HepG2 (cell line): ENCODE results near the gene PCSK6. TPM values are rescaled to one million over a fixed set of nuclear protein-coding genes. Genes with fewer than 3 reads are reported as not detected.

ENCODE experiments used
- ATAC-seq: fragments of 200-7000 bp; cut with Tn5 transposase; 3 replicates; pipeline ENCODE4 v1.9.1; 2020; ENCODE audit warnings: mild to moderate bottlenecking, moderate library complexity
- BruUV-seq: library from RNA; stranded (reverse); fragments of 400-500 nt; replicated peaks from 2 replicates; lab custom pipeline; 2021; lab: Mats Ljungman, UMichigan
- CTCF ChIA-PET: fragments of 300-600 bp; formaldehyde crosslinking; extraction: SDS; loops from one replicate; lab custom pipeline; 2021; ENCODE audit warnings: low total read pairs, inconsistent platforms, low intra/inter-chr PET ratio; lab: Yijun Ruan, JAX
- POLR2A ChIA-PET: fragments of 350-600 bp; sonication (Branson Sonifier 250); formaldehyde crosslinking; loops from one replicate; lab custom pipeline; 2020; ENCODE audit warnings: antibody characterized with exemption, inconsistent platforms; lab: Yijun Ruan, JAX
- DNase-seq: peaks from one replicate; pipeline ENCODE4 v3.0.0-alpha.2; 2015; ENCODE audit warnings: low spot score
- FAIRE-seq: peaks from 3 replicates; lab custom pipeline; 2011; peaks lifted over from hg19 to GRCh38; lab: Jason Lieb, UNC
- H2AFZ ChIP-seq: one replicate; pipeline ENCODE4 v1.6.1; 2011; ENCODE audit warnings: low read length, inconsistent platforms
- H3K27ac ChIP-seq: fragments of 300-600 bp; 3 replicates; pipeline ENCODE4 v1.8.0; 2011; ENCODE audit warnings: mixed run types, mild to moderate bottlenecking, mixed read lengths, low read length, inconsistent platforms; ENCODE audit not compliant: insufficient read depth; ENCODE audit errors: extremely low read length
- H3K27me3 ChIP-seq, 2 experiments: fragments of 200-600 bp in 1 of 2; 2 replicates in 1 of 2; 3 replicates in 1 of 2; pipeline versions ENCODE4 v1.6.0 to v1.8.0; 2011; ENCODE audit warnings: low read length in 2 of 2, mild to moderate bottlenecking in 2 of 2, moderate library complexity in 2 of 2, inconsistent platforms in 1 of 2; ENCODE audit not compliant: insufficient read depth in 2 of 2, control insufficient read depth in 1 of 2
- H3K36me3 ChIP-seq, 2 experiments: fragments of 200-600 bp in 1 of 2; replicated peaks in 1 of 2; 2 replicates in 1 of 2; 3 replicates in 1 of 2; pipeline versions ENCODE4 v1.5.1 to v1.8.0; 2011; ENCODE audit warnings: low read length in 2 of 2, inconsistent platforms in 1 of 2; ENCODE audit not compliant: insufficient read depth in 2 of 2, control insufficient read depth in 1 of 2
- H3K4me1 ChIP-seq: 2 replicates; pipeline ENCODE4 v1.5.1; 2012; ENCODE audit warnings: low read length, inconsistent platforms; ENCODE audit not compliant: insufficient read depth
- H3K4me2 ChIP-seq: 2 replicates; pipeline ENCODE4 v1.6.0; 2011; ENCODE audit warnings: low read depth, low read length, inconsistent platforms
- H3K4me3 ChIP-seq, 3 experiments: fragments of 200-600 bp in 1 of 3; sonication (generic), shearing (Covaris generic) in 1 of 3; replicated peaks in 1 of 3; 2 replicates each; pipeline ENCODE4 v1.5.1; 2011 to 2016; ENCODE audit warnings: low read length in 3 of 3, inconsistent platforms in 2 of 3, low read depth in 2 of 3, mild to moderate bottlenecking in 2 of 3, control low read depth in 1 of 3, mixed read lengths in 1 of 3; ENCODE audit not compliant: insufficient read depth in 1 of 3
- H3K79me2 ChIP-seq: one replicate; pipeline ENCODE4 v1.6.1; 2011; ENCODE audit warnings: low read length, inconsistent platforms; ENCODE audit not compliant: insufficient read depth
- H3K9ac ChIP-seq: 2 replicates; pipeline ENCODE4 v1.6.0; 2011; ENCODE audit warnings: mild to moderate bottlenecking, low read depth, low read length, inconsistent platforms; ENCODE audit not compliant: insufficient read depth
- H3K9me3 ChIP-seq: 2 replicates; pipeline ENCODE4 v1.5.1; 2012; ENCODE audit warnings: mild to moderate bottlenecking, low read length
- H4K20me1 ChIP-seq: 2 replicates; pipeline ENCODE4 v1.6.0; 2011; ENCODE audit warnings: inconsistent platforms, mild to moderate bottlenecking, low read length, moderate library complexity; ENCODE audit not compliant: insufficient read depth
- ATAD3A ChIP-seq: sonication (generic); formaldehyde crosslinking; IDR thresholded peaks from 2 replicates; pipeline ENCODE4 v1.4.0; 2020; ENCODE audit warnings: missing genetic modification reagents
- BRD4 ChIP-seq: sonication (generic); formaldehyde crosslinking; IDR thresholded peaks from 2 replicates; pipeline ENCODE4 v1.4.0; 2020; ENCODE audit warnings: missing genetic modification reagents
- CEBPB ChIP-seq: IDR thresholded peaks from 2 replicates; pipeline ENCODE4 v1.6.1; 2011; ENCODE audit warnings: low read depth, low read length, improper control_type of control experiment, borderline replicate concordance
- HNRNPLL ChIP-seq: fragments of 200-400 bp; formaldehyde crosslinking; IDR thresholded peaks from 2 replicates; pipeline ENCODE4 v1.6.1; 2017; ENCODE audit warnings: mild to moderate bottlenecking, low read depth, low read length; ENCODE audit not compliant: poor library complexity, severe bottlenecking
- KAT8 ChIP-seq: IDR thresholded peaks from 2 replicates; pipeline ENCODE4 v1.6.1; 2016; ENCODE audit warnings: missing genetic modification reagents, missing compliant biosample characterization
- KDM3A ChIP-seq: IDR thresholded peaks from 2 replicates; pipeline ENCODE4 v1.6.1; 2018; ENCODE audit warnings: low read depth, missing compliant biosample characterization
- NAIF1 ChIP-seq: sonication (generic); formaldehyde crosslinking; IDR thresholded peaks from 2 replicates; pipeline ENCODE4 v1.5.0; 2020; ENCODE audit warnings: mild to moderate bottlenecking, missing genetic modification reagents, borderline replicate concordance
- NR1H2 ChIP-seq: sonication (generic); formaldehyde crosslinking; IDR thresholded peaks from 2 replicates; pipeline ENCODE4 v1.8.1; 2022; ENCODE audit warnings: low read depth, missing genetic modification reagents, borderline replicate concordance
- PITX1 ChIP-seq: sonication (generic); formaldehyde crosslinking; IDR thresholded peaks from 2 replicates; pipeline ENCODE4 v1.5.1; 2020; ENCODE audit warnings: mild to moderate bottlenecking, missing genetic modification reagents
- SP140L ChIP-seq: sonication (generic); formaldehyde crosslinking; IDR thresholded peaks from 2 replicates; pipeline ENCODE4 v1.4.0; 2020; ENCODE audit warnings: missing genetic modification reagents, borderline replicate concordance
- SRF ChIP-seq: IDR thresholded peaks from 2 replicates; pipeline ENCODE4 v1.6.1; 2011; ENCODE audit warnings: mild to moderate bottlenecking, low read depth, low read length, moderate library complexity
- THAP11 ChIP-seq: IDR thresholded peaks from 2 replicates; pipeline ENCODE4 v1.6.1; 2016; ENCODE audit warnings: missing biosample characterization, missing genetic modification reagents
- ZBTB20 ChIP-seq: sonication (generic); formaldehyde crosslinking; IDR thresholded peaks from 2 replicates; pipeline ENCODE4 v1.8.1; 2023; ENCODE audit warnings: missing genetic modification reagents, low read depth, mild to moderate bottlenecking, borderline replicate concordance
- ZFP36L2 ChIP-seq: sonication (generic); formaldehyde crosslinking; IDR thresholded peaks from 2 replicates; pipeline ENCODE4 v1.4.0; 2020; ENCODE audit warnings: missing genetic modification reagents
- ZIK1 ChIP-seq: sonication (generic); formaldehyde crosslinking; IDR thresholded peaks from 2 replicates; pipeline ENCODE4 v1.5.0; 2020; ENCODE audit warnings: mild to moderate bottlenecking, low read depth, missing genetic modification reagents, borderline replicate concordance
- WGBS: methylation state at CpG from one replicate; pipeline ENCODE4 v1.1.6; 2017; ENCODE audit warnings: low lambda C conversion rate; 5-methylcytosine and 5-hydroxymethylcytosine counted together
- in situ Hi-C: cut with HindIII; loops from 2 replicates; pipeline ENCODE4 v1.10.0; 2017; ENCODE audit warnings: low pct_unique_long_range_greater_than_20kb; ENCODE audit not compliant: extremely low pct_ligation_motif_present
- intact Hi-C: fragments of 100-400 bp; cut with micrococcal nuclease; formaldehyde crosslinking; loops from one replicate; pipeline ENCODE4 v1.10.0; 2022; ENCODE audit not compliant: unreplicated experiment
- polyA plus RNA-seq, 8 experiments: library from polyadenylated mRNA; depleted of rRNA in 3 of 8; stranded (reverse) in 7 of 8; unstranded in 1 of 8; fragments of >200 nt; fragmentation: Illumina TruSeq in 4 of 8; extraction: Trizol in 4 of 8; gene quantifications; 2 replicates each; pipeline versions ENCODE4 v1.2.1 to v1.2.3, GENCODE V29; 2011 to 2016; ENCODE audit warnings: low read depth in 4 of 8, missing spikeins in 1 of 8, mixed read lengths in 1 of 8; ENCODE audit not compliant: insufficient read depth in 1 of 8
- total RNA-seq, 5 experiments: library from RNA; depleted of rRNA; stranded (reverse); fragments of >200 nt; fragmentation: Illumina TruSeq; extraction: Trizol; gene quantifications; 2 replicates each; pipeline ENCODE4 v1.2.3, GENCODE V29; 2016; ENCODE audit warnings: low read depth in 1 of 5
- TF ChIP-seq, protein P1 (sequence below): sonication (generic); formaldehyde crosslinking; IDR thresholded peaks from 2 replicates; pipeline ENCODE4 v1.4.0; 2020; ENCODE audit warnings: missing genetic modification reagents

Gene PCSK6
- total and polyA plus RNA-seq, 2 of the 13 experiments (the other 11 are each of a cell fraction or from before 2014, with no cell fraction given), result 56.5 to 155 TPM

DNA sequence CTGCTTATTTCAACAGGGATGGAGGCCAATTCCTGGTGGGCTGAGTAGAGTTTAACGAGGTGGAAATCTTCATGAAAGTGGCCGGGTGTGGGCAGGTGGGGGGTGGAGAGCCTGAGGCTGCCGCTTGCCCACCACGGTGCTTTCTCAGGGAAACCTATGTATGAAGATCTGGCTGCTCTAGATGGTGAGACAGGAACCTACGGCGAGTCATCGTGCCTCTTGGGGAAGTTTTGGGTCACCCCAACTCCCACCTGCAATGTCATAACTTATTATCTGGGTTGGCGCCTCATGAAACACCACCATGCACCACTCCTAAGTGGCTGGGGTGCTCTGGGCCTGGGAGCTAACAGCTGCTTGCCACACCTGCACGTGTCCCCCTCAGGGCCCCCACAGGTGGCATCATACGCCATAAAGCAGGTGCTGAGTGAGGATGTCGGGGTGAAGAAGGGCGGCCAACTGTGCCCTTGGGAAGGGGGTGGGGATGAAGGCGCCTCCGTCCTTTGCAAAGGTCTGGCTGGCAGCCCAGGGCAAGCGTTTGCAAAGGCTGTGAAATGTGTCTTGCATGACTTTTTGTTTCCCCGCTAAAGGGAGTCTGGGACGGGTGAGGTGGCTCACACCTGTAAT lies 166.5 kb downstream of the PCSK6 start:
- BruUV-seq, result no TSS peak
- H3K4me3 ChIP-seq, result no peak overlapping the region
- H3K4me2 ChIP-seq, result no peak overlapping the region
- ChIA-PET POLR2A (no interaction called here), CTCF (no interaction called here)
- H3K4me1 ChIP-seq, result peaks cover 26% of the 10 kb centered on the region
- H3K9ac ChIP-seq, result no peak overlapping the region
- no peak overlapping the region for H3K27ac ChIP-seq
- H3K27me3 ChIP-seq, result no peaks in the 10 kb centered on the region
- H4K20me1 ChIP-seq, result no peaks in the 10 kb centered on the region
- in situ Hi-C loops, result no loop called here
- H2AFZ ChIP-seq, result no peak overlapping the region
- no peaks in the 10 kb centered on the region for H3K9me3 ChIP-seq
- intact Hi-C loops, result no loop called here
- H3K36me3 ChIP-seq, result peaks cover 21 to 72% of the 10 kb centered on the region in 2 experiments; a peak in 4 of 5 replicates
- no peak for FAIRE-seq
- no peaks in the 10 kb centered on the region for H3K79me2 ChIP-seq
- TF ChIP-seq SP140L (no peak), HNRNPLL (no peak), ZIK1 (CRISPR knock-in tag) (no peak), ZBTB20 (CRISPR knock-in tag) (no peak), CEBPB (no peak)
- 96% methylated on average over 11 of the region's 17 CpGs for WGBS
- no peak for ATAC-seq
- no peak for DNase-seq

DNA sequence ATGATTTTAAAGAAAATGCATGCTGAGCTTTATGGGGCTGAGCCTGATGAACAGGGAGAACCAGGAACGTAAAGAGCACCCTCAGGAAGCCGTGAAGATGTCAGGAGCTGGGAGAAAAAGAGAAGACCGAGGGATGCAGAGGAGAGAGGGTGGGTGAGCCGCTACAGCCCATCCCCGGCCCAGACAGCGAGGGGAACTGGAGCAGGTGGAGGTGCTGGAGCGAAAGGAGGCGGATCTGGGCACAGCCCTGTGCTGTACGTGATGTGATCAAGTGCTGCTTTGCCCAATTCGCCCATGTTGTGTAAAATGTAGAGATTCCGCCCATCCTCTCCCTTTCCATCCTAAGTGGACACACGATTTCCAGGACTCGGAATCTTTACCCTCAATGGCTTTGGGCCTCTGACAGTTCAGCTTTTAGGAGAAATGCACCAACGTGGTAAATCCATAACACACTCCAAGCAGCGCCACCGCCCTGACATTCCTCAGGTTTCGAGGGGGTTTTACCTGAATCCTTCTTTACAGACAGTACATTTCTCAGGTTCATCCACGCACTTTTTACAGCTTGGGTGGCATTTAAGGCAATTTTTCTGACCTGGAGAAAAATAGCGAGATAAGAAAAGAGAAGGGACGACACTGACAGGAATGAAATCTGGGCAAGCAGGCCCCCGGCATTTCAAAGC lies 167.4 kb downstream of the PCSK6 start:
- Histone ChIP-seq H3K4me2 (no peak overlapping the region), H3K79me2 (no peaks in the 10 kb centered on the region), H3K36me3 (peaks cover 20 to 65% of the 10 kb centered on the region in 2 experiments; a peak in 4 of 5 replicates), H3K4me3 (no peak overlapping the region), H3K9ac (no peak overlapping the region), H3K27me3 (no peaks in the 10 kb centered on the region), H4K20me1 (no peaks in the 10 kb centered on the region), H3K9me3 (no peaks in the 10 kb centered on the region), H3K4me1 (peaks cover 26% of the 10 kb centered on the region), H3K27ac (no peak overlapping the region), H2AFZ (no peak overlapping the region)
- POLR2A ChIA-PET, result no interaction called here
- no peak for TF ChIP-seq KDM3A (CRISPR knock-in tag)
- TF ChIP-seq BRD4 (CRISPR knock-in tag), result no peak
- TF ChIP-seq SRF, result no peak
- TF ChIP-seq THAP11, result no peak
- TF ChIP-seq, protein P1, sequence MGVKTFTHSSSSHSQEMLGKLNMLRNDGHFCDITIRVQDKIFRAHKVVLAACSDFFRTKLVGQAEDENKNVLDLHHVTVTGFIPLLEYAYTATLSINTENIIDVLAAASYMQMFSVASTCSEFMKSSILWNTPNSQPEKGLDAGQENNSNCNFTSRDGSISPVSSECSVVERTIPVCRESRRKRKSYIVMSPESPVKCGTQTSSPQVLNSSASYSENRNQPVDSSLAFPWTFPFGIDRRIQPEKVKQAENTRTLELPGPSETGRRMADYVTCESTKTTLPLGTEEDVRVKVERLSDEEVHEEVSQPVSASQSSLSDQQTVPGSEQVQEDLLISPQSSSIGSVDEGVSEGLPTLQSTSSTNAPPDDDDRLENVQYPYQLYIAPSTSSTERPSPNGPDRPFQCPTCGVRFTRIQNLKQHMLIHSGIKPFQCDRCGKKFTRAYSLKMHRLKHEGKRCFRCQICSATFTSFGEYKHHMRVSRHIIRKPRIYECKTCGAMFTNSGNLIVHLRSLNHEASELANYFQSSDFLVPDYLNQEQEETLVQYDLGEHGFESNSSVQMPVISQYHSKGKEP (CRISPR knock-in tag), result no peak
- no peak for TF ChIP-seq NR1H2 (CRISPR knock-in tag)
- TF ChIP-seq NAIF1, result no peak
- no peak for TF ChIP-seq ZFP36L2 (CRISPR knock-in tag)
- TF ChIP-seq KAT8, result no peak
- no peak for TF ChIP-seq ATAD3A (CRISPR knock-in tag)
- no peak for TF ChIP-seq PITX1 (CRISPR knock-in tag)
- in situ Hi-C loops (no loop called here), intact Hi-C loops (no loop called here)
- ATAC-seq (no peak), FAIRE-seq (no peak), DNase-seq (no peak)
- WGBS, result 94% methylated on average over 21 of the region's 21 CpGs
- BruUV-seq, result no TSS peak
- CTCF ChIA-PET, result no interaction called here
